SK-N-MC (cell line): ENCODE results near the gene LRRTM4.

ENCODE experiments used
- EZH2 ChIP-seq: fragments of 200-600 bp; sonication (generic); IDR thresholded peaks from one replicate; pipeline ENCODE4 v1.6.1; 2017; ENCODE audit warnings: antibody characterized with exemption
- FOXP2 ChIP-seq: optimal IDR thresholded peaks from 2 replicates; pipeline ENCODE3; 2011; ENCODE audit warnings: mild to moderate bottlenecking, moderate library complexity; ENCODE audit not compliant: insufficient read depth; ENCODE audit errors: extremely low read length, control extremely low read depth
- POLR2AphosphoS5 ChIP-seq: IDR thresholded peaks from 2 replicates; pipeline ENCODE4 v1.6.1; 2012; ENCODE audit warnings: mild to moderate bottlenecking, low read depth, low read length, borderline replicate concordance

DNA sequence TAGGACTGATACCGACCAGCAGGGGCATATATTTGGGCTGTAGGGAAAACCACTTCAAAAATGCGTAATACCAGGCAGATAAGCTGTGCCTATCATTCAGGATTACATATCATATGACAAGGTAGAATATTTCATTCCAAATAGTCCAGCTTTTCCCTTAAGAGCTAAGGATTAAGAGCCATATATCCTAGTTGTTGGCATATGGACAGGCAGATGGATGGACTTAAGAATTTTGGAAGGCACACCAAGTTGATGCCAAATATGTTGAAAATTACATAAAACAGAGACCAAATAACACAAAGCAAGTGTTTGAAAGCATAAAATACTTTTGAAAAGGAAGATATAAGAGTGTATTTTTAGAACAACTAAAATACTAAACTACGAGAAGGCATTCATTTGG is 52.1 kb downstream of the LRRTM4 start:
- TF ChIP-seq POLR2AphosphoS5 (no peak), EZH2 (no peak), FOXP2 (no peak)
